Sigmoid colon (tissue), 4 donors: ENCODE measurements around the gene HOXA6.
A peak's percentile ranks its signal among the peaks of the same experiment; 100 is the strongest.

Experiments
- POLR2A ChIP-seq, 2 donors: fragments of 450-650 bp; IDR thresholded peaks; one replicate each; pipeline ENCODE4 v1.6.1; 2016; ENCODE audit warnings: antibody characterized with exemption in 2 of 2, mild to moderate bottlenecking in 2 of 2, moderate library complexity in 2 of 2
- POLR2AphosphoS5 ChIP-seq, 4 donors: sonication (generic); formaldehyde crosslinking; IDR thresholded peaks; one replicate each; pipeline ENCODE4 v1.6.1; 2017; ENCODE audit warnings: antibody characterized with exemption in 4 of 4
- TF ChIP-seq, protein P1 (sequence below), 4 experiments: fragments of 450-650 bp in 3 of 4; fragments of 200-600 bp in 1 of 4; IDR thresholded peaks; one replicate each; pipeline ENCODE4 v1.5.1; 2016 to 2019; ENCODE audit warnings: antibody characterized with exemption in 4 of 4, mild to moderate bottlenecking in 3 of 4, moderate library complexity in 2 of 4

DNA sequence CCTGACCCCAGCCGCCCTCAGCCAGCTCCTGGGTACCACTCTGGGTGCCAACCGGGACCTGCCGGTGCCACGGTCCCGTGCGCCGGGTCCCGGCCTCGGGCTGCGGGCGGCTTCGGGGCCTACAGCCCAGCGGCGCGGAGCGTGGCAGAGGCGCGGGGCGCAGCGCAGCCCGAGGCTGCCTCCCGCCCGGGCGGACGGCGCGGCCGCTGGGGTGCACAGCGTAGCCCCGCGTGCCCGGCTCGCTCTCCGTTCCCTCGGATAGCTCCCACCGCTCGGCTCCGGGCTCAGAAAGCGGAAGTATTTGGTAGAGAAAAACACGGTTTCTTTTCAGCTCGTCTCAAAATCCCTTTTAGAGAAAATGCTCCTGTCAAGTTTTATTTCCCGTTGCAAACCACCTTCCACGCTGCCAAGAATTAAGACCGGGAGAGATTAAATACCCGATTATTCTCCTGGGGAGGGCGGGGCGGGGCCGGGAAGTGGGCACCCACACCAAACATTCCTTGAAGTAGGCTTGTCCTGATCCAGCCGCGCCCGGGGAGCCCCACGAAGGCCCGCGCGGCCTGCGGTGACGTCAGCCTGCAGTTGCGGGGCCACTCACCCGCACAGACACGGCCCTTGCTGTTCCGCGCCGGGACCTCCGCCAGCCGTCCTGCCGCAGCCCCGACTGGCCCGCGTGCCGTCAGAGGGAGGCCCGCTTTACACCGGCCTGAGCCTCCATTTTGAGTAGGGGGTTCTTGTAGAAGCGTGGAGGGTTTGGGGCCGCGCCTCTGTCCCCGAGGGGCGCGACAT is 45.2 kb upstream of the HOXA6 start:
- TF ChIP-seq, protein P1, sequence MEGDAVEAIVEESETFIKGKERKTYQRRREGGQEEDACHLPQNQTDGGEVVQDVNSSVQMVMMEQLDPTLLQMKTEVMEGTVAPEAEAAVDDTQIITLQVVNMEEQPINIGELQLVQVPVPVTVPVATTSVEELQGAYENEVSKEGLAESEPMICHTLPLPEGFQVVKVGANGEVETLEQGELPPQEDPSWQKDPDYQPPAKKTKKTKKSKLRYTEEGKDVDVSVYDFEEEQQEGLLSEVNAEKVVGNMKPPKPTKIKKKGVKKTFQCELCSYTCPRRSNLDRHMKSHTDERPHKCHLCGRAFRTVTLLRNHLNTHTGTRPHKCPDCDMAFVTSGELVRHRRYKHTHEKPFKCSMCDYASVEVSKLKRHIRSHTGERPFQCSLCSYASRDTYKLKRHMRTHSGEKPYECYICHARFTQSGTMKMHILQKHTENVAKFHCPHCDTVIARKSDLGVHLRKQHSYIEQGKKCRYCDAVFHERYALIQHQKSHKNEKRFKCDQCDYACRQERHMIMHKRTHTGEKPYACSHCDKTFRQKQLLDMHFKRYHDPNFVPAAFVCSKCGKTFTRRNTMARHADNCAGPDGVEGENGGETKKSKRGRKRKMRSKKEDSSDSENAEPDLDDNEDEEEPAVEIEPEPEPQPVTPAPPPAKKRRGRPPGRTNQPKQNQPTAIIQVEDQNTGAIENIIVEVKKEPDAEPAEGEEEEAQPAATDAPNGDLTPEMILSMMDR (IDR thresholded peaks at IDR 0.05): no peak
- TF ChIP-seq POLR2AphosphoS5 (IDR thresholded peaks at IDR 0.05) (peak in 3 of 4 donors; percentile 17 to 64 (median 41)), POLR2A (IDR thresholded peaks at IDR 0.05) (no peak)
